RWPE1 (cell line): ENCODE measurements around the gene INTS12.

Experiments used
- CTCF ChIA-PET: fragments of 350-600 bp; sonication (Branson Sonifier 250); formaldehyde crosslinking; extraction: SDS; loops from one replicate; lab custom pipeline; 2021; lab: Yijun Ruan, JAX
- POLR2A ChIA-PET: fragments of 400-600 bp; formaldehyde crosslinking; extraction: SDS; loops from one replicate; lab custom pipeline; 2020; ENCODE audit warnings: antibody characterized with exemption; ENCODE audit not compliant: low non-redundant PET; lab: Yijun Ruan, JAX
- DNase-seq: peaks from one replicate; pipeline ENCODE4 v3.0.0; 2012; ENCODE audit warnings: low spot score
- H3K27ac ChIP-seq: fragments of 450-650 bp; 2 replicates; pipeline ENCODE4 v1.5.1; 2017
- CTCF ChIP-seq: fragments of 450-650 bp; conservative IDR thresholded peaks from 2 replicates; pipeline ENCODE4 v1.5.1; 2017; ENCODE audit warnings: low read depth, mild to moderate bottlenecking

The INTS12 gene

GRCh38 chr4:105686571-105686970 is 21.9 kb downstream of the INTS12 start:
- DNase-seq = no peak
- POLR2A ChIA-PET = no interaction called here
- CTCF ChIA-PET = interaction anchor here (0.7 kb wide), 3 partner anchors 78 to 340 kb away, joined by 3 to 5 read pairs (median 4); no protein-coding TSS in a partner anchor
- no peak for TF ChIP-seq CTCF
- H3K27ac ChIP-seq = no peak overlapping the region

GRCh38 chr4:105683038-105683437 is 25.5 kb downstream of the INTS12 start:
- no peak for TF ChIP-seq CTCF
- H3K27ac ChIP-seq = no peak overlapping the region
- no peak for DNase-seq
- ChIA-PET POLR2A (no interaction called here), CTCF (no interaction called here)

GRCh38 chr4:105679186-105679585 is 29.3 kb downstream of the INTS12 start:
- POLR2A ChIA-PET = no interaction called here
- no peak overlapping the region for H3K27ac ChIP-seq
- CTCF ChIA-PET = interaction anchor here (0.6 kb wide), 1 partner anchor 159 kb away, joined by 3 read pairs; no protein-coding TSS in a partner anchor
- TF ChIP-seq CTCF = no peak
- DNase-seq = no peak

GRCh38 chr4:105677709-105678108 is 30.8 kb downstream of the INTS12 start:
- no peak for DNase-seq
- CTCF ChIA-PET = no interaction called here

GRCh38 chr4:105674011-105674410 is 34.5 kb downstream of the INTS12 start:
- TF ChIP-seq CTCF = no peak
- POLR2A ChIA-PET = no interaction called here
- H3K27ac ChIP-seq = no peak overlapping the region
- DNase-seq = no peak
- CTCF ChIA-PET = no interaction called here

More at GRCh38 chr4:105677709-105678108, 30.8 kb downstream of the INTS12 start:
- POLR2A ChIA-PET = no interaction called here
- no peak for TF ChIP-seq CTCF
- H3K27ac ChIP-seq = no peak overlapping the region

GRCh38 chr4:105671301-105671700 is 37.2 kb downstream of the INTS12 start:
- POLR2A ChIA-PET = no interaction called here
- no peak for DNase-seq
- CTCF ChIA-PET = no interaction called here
- TF ChIP-seq CTCF = no peak
- H3K27ac ChIP-seq = no peak overlapping the region
